Ectodermal cell (in vitro differentiated cells): ENCODE results near the gene KCNMB4.

Source experiments
- H3K27ac ChIP-seq: 2 replicates; pipeline ENCODE4 v1.7.0; 2013; ENCODE audit warnings: mild to moderate bottlenecking, low read depth, low read length; ENCODE audit not compliant: insufficient read depth, poor library complexity, severe bottlenecking
- H3K27me3 ChIP-seq: 2 replicates; pipeline ENCODE4 v1.7.0; 2013; ENCODE audit warnings: mild to moderate bottlenecking, low read length; ENCODE audit not compliant: insufficient read depth, control insufficient read depth, poor library complexity, severe bottlenecking
- H3K36me3 ChIP-seq: one replicate; pipeline ENCODE4 v1.7.0; 2013; ENCODE audit warnings: low read length; ENCODE audit not compliant: control insufficient read depth, insufficient read depth
- H3K4me1 ChIP-seq: one replicate; pipeline ENCODE4 v1.7.0; 2013; ENCODE audit warnings: low read length; ENCODE audit not compliant: control insufficient read depth, insufficient read depth
- H3K4me3 ChIP-seq: 2 replicates; pipeline ENCODE4 v1.7.0; 2013; ENCODE audit warnings: low read depth, low read length, control low read depth; ENCODE audit not compliant: insufficient read depth
- H3K9me3 ChIP-seq: 2 replicates; pipeline ENCODE4 v1.7.0; 2013; ENCODE audit warnings: mild to moderate bottlenecking, low read length, moderate library complexity; ENCODE audit not compliant: control insufficient read depth
- WGBS, 2 experiments: methylation state at CpG; one replicate each; pipeline ENCODE4 v1.1.7; 2013; ENCODE audit warnings: missing lambda C conversion rate in 2 of 2; 5-methylcytosine and 5-hydroxymethylcytosine counted together

Gene KCNMB4

GRCh38 chr12:70398862-70399261 is 32.8 kb downstream of the KCNMB4 start:
- H3K27me3 ChIP-seq: no peaks in the 10 kb centered on the region
- peaks cover 7% of the 10 kb centered on the region for H3K36me3 ChIP-seq
- no peaks in the 10 kb centered on the region for H3K9me3 ChIP-seq
- H3K4me3 ChIP-seq: no peak overlapping the region
- no peak overlapping the region for H3K27ac ChIP-seq
- H3K4me1 ChIP-seq: no peaks in the 10 kb centered on the region
- 94 to 95% methylated on average over 3 of the region's 3 CpGs for WGBS, 2 experiments

- Histone ChIP-seq H3K4me3 (no peak overlapping the region), H3K36me3 (peaks cover 7% of the 10 kb centered on the region)
- 79 to 85% methylated on average over 6 of the region's 6 CpGs for WGBS, 2 experiments
Observed at GRCh38 chr12:70399311-70399710, 33.2 kb downstream of the KCNMB4 start.

GRCh38 chr12:70400124-70400523 is 34.0 kb downstream of the KCNMB4 start:
- WGBS, 2 experiments: 85% methylated on average over 3 of the region's 3 CpGs
- Histone ChIP-seq H3K27me3 (no peaks in the 10 kb centered on the region), H3K4me1 (no peaks in the 10 kb centered on the region), H3K36me3 (peaks cover 7% of the 10 kb centered on the region), H3K4me3 (no peak overlapping the region), H3K27ac (no peak overlapping the region), H3K9me3 (no peaks in the 10 kb centered on the region)

More at GRCh38 chr12:70399311-70399710, 33.2 kb downstream of the KCNMB4 start:
- H3K27ac ChIP-seq: no peak overlapping the region
- H3K4me1 ChIP-seq: no peaks in the 10 kb centered on the region
- H3K9me3 ChIP-seq: no peaks in the 10 kb centered on the region
- no peaks in the 10 kb centered on the region for H3K27me3 ChIP-seq

- H3K27me3 ChIP-seq: no peaks in the 10 kb centered on the region
- no peak overlapping the region for H3K4me3 ChIP-seq
- 83 to 100% methylated on average over 1 of the region's 1 CpG for WGBS, 2 experiments
- H3K27ac ChIP-seq: no peak overlapping the region
- no peaks in the 10 kb centered on the region for H3K4me1 ChIP-seq
- H3K9me3 ChIP-seq: no peaks in the 10 kb centered on the region
- peaks cover 7% of the 10 kb centered on the region for H3K36me3 ChIP-seq
Observed at GRCh38 chr12:70402597-70402996, 36.5 kb downstream of the KCNMB4 start.

GRCh38 chr12:70403826-70404225 is 37.7 kb downstream of the KCNMB4 start:
- Histone ChIP-seq H3K4me3 (no peak overlapping the region), H3K9me3 (no peaks in the 10 kb centered on the region), H3K27me3 (no peaks in the 10 kb centered on the region), H3K36me3 (peaks cover 7% of the 10 kb centered on the region), H3K27ac (no peak overlapping the region), H3K4me1 (no peaks in the 10 kb centered on the region)

- Histone ChIP-seq H3K4me3 (no peak overlapping the region), H3K27ac (no peak overlapping the region), H3K36me3 (no peaks in the 10 kb centered on the region), H3K4me1 (no peaks in the 10 kb centered on the region), H3K9me3 (no peaks in the 10 kb centered on the region), H3K27me3 (no peaks in the 10 kb centered on the region)
- WGBS, 2 experiments: 94 to 96% methylated on average over 16 of the region's 16 CpGs
Observed at GRCh38 chr12:70408004-70408790, 42.1 kb downstream of the KCNMB4 start.

GRCh38 chr12:70415987-70416386 is 49.9 kb downstream of the KCNMB4 start:
- H3K4me3 ChIP-seq: no peak overlapping the region
- H3K4me1 ChIP-seq: no peaks in the 10 kb centered on the region
- H3K27me3 ChIP-seq: no peaks in the 10 kb centered on the region
- 83 to 86% methylated on average over 1 of the region's 1 CpG for WGBS, 2 experiments
- H3K9me3 ChIP-seq: no peaks in the 10 kb centered on the region
- no peak overlapping the region for H3K27ac ChIP-seq
- no peaks in the 10 kb centered on the region for H3K36me3 ChIP-seq

- no peak overlapping the region for H3K27ac ChIP-seq
- 93 to 95% methylated on average over 3 of the region's 3 CpGs for WGBS, 2 experiments
- no peak overlapping the region for H3K4me3 ChIP-seq
- H3K27me3 ChIP-seq: no peaks in the 10 kb centered on the region
- no peaks in the 10 kb centered on the region for H3K9me3 ChIP-seq
- H3K4me1 ChIP-seq: no peaks in the 10 kb centered on the region
- no peaks in the 10 kb centered on the region for H3K36me3 ChIP-seq
Observed at GRCh38 chr12:70417121-70417520, 51.0 kb downstream of the KCNMB4 start.

- Histone ChIP-seq H3K27me3 (no peaks in the 10 kb centered on the region), H3K4me1 (no peaks in the 10 kb centered on the region), H3K27ac (no peak overlapping the region), H3K9me3 (no peaks in the 10 kb centered on the region), H3K36me3 (no peaks in the 10 kb centered on the region), H3K4me3 (no peak overlapping the region)
- WGBS, 2 experiments: 96% methylated on average over 3 of the region's 3 CpGs
Observed at GRCh38 chr12:70418101-70418500, 52.0 kb downstream of the KCNMB4 start.

GRCh38 chr12:70422631-70423030 is 56.5 kb downstream of the KCNMB4 start:
- no peaks in the 10 kb centered on the region for H3K36me3 ChIP-seq
- H3K4me1 ChIP-seq: no peaks in the 10 kb centered on the region
- H3K9me3 ChIP-seq: no peaks in the 10 kb centered on the region
- no peak overlapping the region for H3K4me3 ChIP-seq
- H3K27ac ChIP-seq: no peak overlapping the region
- H3K27me3 ChIP-seq: no peaks in the 10 kb centered on the region
- WGBS, 2 experiments: 93 to 95% methylated on average over 8 of the region's 8 CpGs
